NCI-H2171 treated with DMSO at 0.1 percent for 48 hours (cell line): ENCODE data around the gene SEC23B.
"Not testable (repeated sequence)": the region's sequence is repeated elsewhere in the genome, so short reads cannot be mapped to it uniquely, and the experiment has no call there.

ENCODE experiments used
- DNase-seq: peaks from one replicate; lab custom pipeline; 2025; lab: John Stamatoyannopoulos, UW

Gene SEC23B

DNA sequence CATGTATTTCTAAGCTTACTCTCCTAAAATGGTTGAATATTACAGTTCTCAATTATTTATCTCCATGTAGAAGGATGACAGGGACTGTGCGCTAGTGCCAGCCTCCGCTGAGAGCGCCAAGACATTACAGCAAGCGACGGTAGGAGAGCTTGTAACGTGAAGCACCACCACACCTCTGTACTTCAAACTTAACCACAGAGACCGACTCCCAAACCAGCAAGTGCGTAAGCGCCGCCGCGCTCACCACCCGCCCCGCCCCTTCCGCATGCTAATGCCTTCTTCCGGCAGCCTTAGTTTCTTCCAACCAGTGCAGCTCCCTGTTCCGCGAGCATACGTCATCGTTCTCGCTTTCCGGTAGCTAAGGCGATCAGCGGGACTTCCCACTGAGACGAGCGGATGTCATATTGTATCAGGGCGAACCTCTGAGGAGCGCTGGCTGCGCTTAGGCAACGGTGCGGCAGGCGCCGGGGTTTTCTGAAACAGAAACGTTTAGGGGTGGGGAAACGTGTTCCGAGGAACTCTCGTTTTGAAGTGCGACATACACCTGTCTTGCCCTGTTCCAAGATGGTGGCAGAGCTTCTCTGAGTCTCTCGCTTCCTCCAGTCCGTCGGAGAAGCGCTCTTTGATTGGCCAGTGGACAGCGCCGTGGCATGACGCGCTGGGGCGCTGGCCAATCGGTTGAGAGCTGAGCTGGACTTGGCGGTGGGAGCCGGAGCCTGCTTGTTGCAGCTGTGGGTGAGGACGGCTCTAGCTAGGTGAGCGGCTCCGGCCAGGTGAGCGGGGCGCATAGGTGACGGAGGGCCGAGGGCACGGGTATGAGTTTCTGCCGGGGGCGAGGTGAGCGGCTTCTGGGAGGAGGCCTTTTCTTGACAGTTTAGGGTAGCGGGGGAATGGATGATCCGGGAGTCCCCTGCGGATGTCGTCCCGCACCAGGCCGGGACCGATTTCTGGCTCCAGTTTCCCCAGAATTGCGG lies at the start of gene SEC23B:
TSS of gene SEC23B (plus strand) at position 723 of the 974 bp plus-strand sequence. CDS start 2,896 bp downstream, outside the sequence.
- peak; percentile 99 for DNase-seq

DNA sequence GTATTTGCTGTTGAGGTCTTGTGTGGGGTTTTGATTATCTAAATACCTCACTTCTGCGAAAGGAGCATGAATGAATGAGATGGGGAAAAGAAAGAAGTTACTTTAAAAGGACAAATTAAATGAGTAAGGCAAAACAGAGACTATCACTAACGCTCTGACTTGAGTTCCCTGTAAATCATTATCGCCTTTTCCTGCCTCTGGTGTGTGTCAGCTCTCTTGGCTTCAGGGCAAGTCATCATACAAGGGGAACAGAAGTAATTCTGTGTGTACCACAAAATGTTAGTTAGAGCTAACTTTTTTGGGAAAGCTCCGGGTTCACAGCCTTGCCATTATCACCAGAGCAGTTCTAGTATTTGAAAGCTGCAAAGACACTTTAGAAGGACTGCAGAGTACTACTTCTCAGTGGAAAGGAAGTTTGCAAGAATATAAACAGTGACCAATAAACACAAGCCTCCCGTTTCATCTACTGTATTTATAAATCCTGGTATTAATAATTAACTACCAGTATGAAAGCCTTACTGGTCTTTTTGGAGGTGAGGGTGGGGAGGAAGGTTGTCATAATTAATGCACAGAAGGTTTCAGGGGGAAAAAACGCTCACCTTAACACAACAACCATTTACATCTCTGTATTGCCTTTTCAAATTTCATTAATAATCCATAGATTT lies 42.1 kb upstream of the SEC23B start:
- no peak for DNase-seq

DNA sequence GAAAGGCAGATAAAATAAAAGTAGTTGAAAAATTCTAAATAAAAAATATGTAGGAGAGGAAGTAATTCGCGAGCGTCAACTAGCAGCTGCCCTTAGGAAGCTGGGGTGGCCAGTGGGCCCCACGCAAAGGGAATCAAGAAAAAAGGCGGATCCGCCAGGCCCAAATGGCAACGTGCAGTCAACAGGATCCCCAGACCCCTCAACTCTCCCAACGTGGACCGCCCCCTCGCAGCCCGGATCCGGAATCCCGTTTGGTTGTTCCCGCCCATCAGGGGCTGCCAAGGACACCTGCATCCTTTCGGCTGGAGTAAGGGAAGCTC lies 41.2 kb upstream of the SEC23B start:
- DNase-seq, result no peak

DNA sequence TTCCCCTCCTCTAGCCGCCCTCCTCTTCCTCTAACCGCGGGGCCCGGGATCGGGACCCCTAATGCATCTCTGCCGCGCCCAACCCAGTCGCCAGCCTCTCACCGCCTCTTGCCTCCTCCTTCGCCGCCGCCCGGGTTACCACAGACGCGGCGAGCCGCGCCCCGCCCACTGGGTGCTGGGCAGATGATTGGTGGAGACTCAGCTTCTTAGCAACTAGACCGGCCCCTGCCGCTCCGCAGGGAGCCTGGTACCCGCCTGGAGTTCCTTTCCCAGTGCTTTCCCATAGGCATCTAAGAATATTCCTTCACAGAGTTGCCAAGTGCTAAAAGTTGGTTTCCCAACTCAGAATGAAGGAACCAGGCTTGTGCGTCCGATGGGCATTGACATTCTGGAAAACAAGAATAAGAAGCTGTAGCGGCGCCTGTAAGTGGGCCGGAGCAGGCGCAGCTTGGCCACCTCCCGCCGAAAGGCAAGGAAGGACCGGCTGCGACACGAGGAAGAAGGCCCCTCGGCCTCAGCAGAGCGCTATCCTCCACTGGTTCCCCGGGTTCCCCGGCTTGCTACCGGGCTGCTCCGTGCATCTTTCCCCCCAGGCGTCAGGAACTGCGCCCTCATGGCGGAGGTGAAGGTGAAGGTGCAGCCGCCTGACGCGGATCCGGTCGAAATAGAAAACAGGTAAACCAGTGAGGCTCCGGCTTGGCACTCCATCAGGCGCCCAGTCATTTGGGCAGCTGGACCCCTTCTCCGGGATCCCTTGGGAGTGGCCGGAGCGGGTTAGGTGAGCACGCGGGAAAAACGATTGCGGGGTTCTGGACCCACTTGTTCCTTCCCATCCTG lies 40.6 kb upstream of the SEC23B start, which contains the start of the genes DZANK1 and POLR3F:
TSS of gene DZANK1 (minus strand) at position 137 of the 837 bp plus-strand sequence. CDS start 1,672 bp downstream, outside the sequence.
TSS of gene POLR3F (plus strand) at position 497 of the 837 bp plus-strand sequence. CDS start at position 614, 117 bp downstream.
- peak; percentile 99 for DNase-seq

DNA sequence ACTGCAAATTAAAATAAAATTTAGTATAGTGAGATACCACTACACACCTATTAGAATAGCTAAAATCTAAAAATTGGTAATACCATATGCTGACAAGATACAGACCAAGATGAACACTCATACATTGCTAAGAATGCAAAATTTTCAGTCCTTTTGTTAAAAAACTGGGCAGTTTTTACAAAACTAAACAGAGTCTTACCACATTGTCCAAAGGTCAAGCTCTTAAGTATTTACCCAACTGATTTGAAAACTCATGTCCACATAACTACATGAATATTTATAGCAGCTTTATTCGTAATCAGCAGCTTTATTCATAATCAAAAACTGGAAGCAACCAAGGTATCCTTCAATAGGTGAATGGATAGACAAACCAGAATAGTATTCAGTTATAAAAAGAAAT lies 30.5 kb upstream of the SEC23B start:
- DNase-seq, result no peak

DNA sequence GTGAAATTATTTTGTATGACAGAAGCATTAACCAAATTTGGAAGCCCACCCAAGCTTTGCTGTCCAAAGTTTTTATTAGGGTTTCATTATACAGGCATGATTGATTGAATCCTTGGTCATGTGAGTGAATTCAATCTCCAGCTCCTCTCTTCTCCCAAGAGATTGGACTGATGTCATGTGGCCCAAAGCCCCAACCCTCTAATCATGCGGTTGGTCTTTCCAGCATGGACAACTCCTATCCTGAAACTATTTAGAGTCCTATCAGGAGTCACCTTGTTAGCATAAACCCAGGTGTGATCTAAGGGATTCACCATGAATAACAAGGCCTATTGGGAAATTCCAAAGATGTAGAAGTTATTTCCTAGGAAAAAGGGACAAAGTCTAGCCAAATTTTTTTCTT lies 29.9 kb upstream of the SEC23B start:
- no peak for DNase-seq

GRCh38 chr20:18481596-18481995 lies 26.1 kb upstream of the SEC23B start:
- no peak for DNase-seq

DNA sequence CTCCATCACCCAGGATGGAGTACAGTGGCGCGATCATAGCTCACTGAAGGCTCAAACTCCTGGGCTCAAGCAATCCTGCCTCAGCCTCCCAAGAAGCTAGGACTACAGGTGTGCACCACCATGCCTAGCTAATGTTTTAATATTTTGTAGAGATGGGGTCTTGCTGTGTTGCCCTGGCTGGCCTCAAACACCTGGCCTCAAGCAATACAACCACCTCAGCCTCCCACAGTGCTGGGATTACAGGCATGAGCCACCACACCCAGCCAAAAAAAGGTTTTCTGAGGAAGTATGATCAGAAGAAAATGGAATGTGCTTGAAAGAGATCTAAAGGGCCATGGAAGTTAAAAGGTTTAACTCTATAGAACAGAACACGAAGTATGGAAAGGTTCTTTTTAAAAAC lies 19.4 kb upstream of the SEC23B start:
- no peak for DNase-seq

GRCh38 chr20:18496042-18496441 lies 11.7 kb upstream of the SEC23B start:
- no peak for DNase-seq

DNA sequence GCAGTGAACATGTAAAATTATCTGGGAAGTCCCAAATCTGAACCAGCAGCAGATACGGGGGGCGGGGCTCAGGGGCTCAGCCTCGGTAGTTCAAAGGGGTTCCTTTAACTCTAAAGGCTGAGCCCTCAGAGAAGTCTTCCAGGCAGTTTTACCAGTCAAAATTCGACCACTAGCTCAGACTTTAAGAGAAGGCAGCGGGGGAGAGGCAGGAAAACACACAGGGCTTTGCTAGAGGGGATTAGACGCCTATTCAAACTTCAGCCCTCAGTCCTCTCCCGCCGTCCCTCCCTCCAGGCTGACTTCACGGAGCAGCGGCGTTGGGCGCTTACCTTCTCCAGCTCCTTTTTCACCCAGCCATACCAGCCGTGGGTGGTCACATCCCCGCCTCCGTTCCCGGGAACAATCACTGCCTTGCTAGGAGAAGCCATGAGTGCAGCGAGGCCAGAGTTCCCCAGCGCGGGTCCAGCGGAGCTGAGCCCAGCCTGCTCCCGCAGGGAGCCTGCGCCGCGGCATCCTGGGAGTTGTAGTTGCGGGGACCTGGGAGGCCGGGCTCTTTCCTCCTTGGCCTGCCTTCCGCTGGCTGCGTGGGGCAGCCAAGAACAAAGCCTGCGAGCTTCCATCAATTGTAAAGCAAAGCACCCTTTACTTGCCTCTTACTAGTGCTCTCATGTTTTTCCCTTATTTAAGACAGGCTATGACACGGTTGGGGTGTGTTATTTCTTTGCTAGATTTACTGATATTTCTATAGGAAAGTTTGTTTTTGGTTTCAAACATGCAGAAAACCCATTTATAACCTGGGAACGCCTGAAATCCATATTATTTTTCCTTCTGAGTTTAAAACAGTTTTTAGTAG lies 10.8 kb upstream of the SEC23B start, which contains the start of gene RBBP9:
TSS of gene RBBP9 (minus strand) at position 486 of the 853 bp plus-strand sequence. CDS start at position 428, 58 bp downstream.
- peak; percentile 92 for DNase-seq

- no peak for DNase-seq
Observed at GRCh38 chr20:18497603-18498002, 10.1 kb upstream of the SEC23B start.

DNA sequence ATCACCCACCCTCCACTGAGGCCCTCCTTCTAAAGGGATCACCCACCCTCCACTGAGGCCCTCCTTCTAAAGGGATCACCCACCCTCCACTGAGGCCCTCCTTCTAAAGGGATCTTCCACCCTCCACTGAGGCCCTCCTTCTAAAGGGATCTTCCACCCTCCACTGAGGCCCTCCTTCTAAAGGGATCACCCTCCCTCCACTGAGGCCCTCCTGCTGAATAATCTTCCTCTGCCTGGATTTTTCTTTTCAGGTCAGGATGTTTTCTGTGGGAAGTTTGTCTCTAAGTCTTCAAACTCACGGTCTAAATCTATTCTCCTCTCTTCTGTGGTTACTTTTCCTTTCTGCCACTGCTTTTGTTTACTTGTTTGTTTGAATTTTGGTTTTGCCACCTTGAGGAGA lies 6.1 kb upstream of the SEC23B start:
- not testable (repeated sequence) for DNase-seq

DNA sequence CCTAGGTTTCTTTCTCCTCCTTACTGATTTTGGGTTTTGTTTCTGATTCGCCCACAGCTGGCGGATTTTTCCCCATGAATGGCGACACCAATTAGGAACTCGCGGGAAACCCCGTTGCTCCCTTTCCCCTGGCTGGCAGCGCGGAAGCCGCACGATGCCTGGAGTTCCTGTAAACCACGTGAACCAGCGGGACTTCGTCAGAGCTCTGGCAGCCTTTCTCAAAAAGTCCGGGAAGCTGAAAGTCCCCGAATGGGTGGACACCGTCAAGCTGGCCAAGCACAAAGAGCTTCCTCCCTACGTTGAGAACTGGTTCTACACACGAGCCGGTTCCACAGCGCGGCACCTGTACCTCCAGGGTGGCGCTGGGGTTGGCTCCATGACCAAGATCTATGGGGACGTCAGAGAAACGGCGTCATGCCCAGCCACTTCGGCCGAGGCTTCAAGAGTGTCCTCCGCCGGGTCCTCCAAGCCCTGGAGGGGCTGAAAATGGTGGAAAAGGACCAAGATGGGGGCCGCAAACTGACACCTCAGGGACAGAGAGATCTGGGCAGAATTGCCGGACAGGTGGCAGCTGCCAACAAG lies 3.2 kb upstream of the SEC23B start:
- no peak for DNase-seq

DNA sequence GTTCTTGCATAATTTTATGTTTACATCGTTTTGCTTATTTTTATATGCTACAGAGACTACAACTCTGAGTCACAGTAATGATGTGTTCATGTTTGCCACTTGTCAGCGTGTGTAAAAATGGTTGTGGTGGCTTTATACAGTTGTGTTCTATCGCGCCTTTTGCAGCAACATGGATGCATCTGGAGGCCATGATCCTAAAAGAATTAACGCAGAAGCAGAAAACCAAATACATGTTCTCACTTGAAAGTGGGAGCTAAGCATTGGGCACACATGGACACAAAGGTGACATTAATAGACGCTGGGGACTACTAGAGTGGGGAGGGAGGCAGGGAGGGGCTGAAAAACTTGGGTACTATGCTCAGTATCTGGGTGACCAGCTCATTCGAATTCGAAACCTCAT lies 996 bp upstream of the SEC23B start:
- no peak for DNase-seq

DNA sequence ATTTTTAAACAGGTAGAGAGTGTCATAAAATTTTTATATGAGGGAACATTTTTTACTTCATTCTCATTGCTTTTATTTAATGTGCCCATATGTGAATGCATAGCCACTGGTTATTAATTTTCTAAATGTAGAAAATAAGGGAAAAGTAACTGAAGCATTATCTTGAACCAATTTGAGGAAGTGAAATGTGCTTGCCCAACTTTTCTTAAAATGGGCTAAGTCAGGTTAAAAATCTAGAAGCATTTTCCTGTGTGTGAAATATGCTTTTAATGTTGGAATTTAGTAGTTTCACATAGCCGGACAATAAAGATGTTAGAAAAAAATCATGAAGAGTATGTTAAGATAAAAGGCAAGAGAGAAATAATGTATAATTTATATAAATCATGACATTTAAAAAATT lies 3.8 kb downstream of the SEC23B start:
- no peak for DNase-seq

DNA sequence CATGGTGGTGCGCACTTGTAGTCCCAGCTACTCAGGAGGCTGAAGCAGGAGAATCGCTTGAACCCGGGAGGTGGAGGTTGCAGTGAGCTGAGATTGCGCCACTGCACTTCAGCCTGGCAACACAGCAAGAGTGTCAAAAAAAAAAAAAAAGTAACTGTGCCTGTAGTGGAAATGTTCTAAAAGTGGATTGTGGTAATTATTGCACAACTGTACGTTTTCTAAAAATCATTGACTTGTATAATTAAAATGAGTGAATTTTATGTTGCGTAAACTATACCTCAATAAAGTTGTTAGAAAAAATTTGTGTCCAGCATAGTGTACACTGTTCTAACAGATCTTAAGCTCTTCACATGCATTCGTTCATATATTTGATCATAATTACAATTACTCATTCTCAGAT lies 5.5 kb downstream of the SEC23B start:
- DNase-seq, result no peak

GRCh38 chr20:18514127-18514526 lies 6.4 kb downstream of the SEC23B start:
- no peak for DNase-seq

- no peak for DNase-seq
Observed at GRCh38 chr20:18515973-18516372, 8.2 kb downstream of the SEC23B start.

DNA sequence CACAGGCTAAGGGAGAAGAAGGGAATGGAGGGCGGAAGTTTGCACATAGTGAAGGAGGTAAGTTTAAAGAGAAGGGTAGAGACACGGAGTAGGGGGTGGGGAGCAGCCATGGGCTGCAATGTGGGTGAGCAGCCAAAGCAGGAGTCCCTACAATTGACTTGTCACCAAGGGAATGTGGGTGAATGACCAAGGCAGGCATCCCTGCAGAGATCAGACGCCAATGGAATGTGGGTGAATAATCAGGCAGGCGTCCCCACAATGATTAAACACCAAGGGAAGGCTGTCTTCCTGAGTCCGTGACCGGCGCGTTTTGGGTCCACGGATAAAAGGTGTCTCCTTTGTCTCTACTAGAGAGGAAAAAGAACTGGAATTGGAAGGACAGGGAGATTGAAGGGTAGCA lies 14.3 kb downstream of the SEC23B start:
- not testable (repeated sequence) for DNase-seq

DNA sequence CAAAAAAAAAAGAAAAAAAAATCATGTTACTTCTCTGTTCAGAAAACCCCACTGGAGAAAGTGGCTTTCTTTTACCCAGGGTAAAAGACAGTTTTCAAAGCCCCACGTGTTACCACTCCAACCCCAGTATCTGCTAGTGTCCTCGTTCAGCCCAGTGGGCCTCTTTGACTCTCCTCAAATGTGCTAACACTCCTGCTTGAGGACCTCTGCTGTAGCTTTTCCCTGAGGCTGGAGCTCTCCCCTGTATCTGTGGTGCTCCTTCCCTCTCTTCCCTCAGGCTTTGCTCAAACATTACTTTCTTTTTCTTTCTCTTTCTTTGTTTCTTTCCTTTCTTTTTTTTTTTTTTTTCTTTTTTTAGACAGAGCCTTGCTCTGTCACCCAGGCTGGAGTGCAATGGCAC lies 15.3 kb downstream of the SEC23B start:
- no peak for DNase-seq

- DNase-seq, result no peak
Observed at GRCh38 chr20:18524646-18525045, 16.9 kb downstream of the SEC23B start.
